AG04449 (cell line): Measurements from ENCODE around the gene TOX2.

ENCODE experiments used
- CTCF ChIA-PET: fragments of 350-600 bp; formaldehyde crosslinking; extraction: SDS; loops from one replicate; lab custom pipeline; 2021; ENCODE audit warnings: antibody characterized with exemption; lab: Yijun Ruan, JAX
- POLR2A ChIA-PET: fragments of 400-600, 350-600 bp; formaldehyde crosslinking; extraction: SDS; loops from one replicate; lab custom pipeline; 2020; ENCODE audit warnings: antibody characterized with exemption, inconsistent platforms; lab: Yijun Ruan, JAX
- DNase-seq: peaks from one replicate; pipeline ENCODE4 v3.0.0-alpha.2; 2010; ENCODE audit warnings: low read depth, low spot score
- H3K4me3 ChIP-seq: 2 replicates; pipeline ENCODE4 v1.5.1; 2011; ENCODE audit warnings: low read depth, mild to moderate bottlenecking, control low read depth, low read length
- CTCF ChIP-seq: IDR thresholded peaks from one replicate; pipeline ENCODE4 v1.5.1; 2011; ENCODE audit warnings: mild to moderate bottlenecking, moderate library complexity, low read length, control low read depth, inconsistent platforms; ENCODE audit not compliant: insufficient read depth; ENCODE audit errors: missing control alignments

The TOX2 gene

GRCh38 chr20:44073011-44073674 is 158.5 kb downstream of the TOX2 start:
- no peak for TF ChIP-seq CTCF
- DNase-seq, result no peak
- ChIA-PET CTCF (interaction anchor here (2.6 kb wide), 1 partner anchor 8 kb away, joined by 13 read pairs; no protein-coding TSS in a partner anchor), POLR2A (no interaction called here)
- no peak overlapping the region for H3K4me3 ChIP-seq

- POLR2A ChIA-PET, result no interaction called here
- no peak overlapping the region for H3K4me3 ChIP-seq
- CTCF ChIA-PET, result interaction anchor here (1.3 to 19.5 kb wide), 3 partner anchors 35 to 327 kb away, joined by 3 to 453 read pairs (median 5); no protein-coding TSS in a partner anchor
- no peak for TF ChIP-seq CTCF
- DNase-seq, result no peak
Measured at GRCh38 chr20:44073675-44074071, 159.0 kb downstream of the TOX2 start.

- peak; percentile 17 for DNase-seq
- ChIA-PET POLR2A (interaction anchor here (0.7 kb wide), 1 partner anchor 34 kb away, joined by 3 read pairs; no protein-coding TSS in a partner anchor), CTCF (interaction anchor here (1.3 to 19.5 kb wide), 4 partner anchors 35 to 327 kb away, joined by 3 to 453 read pairs (median 4); no protein-coding TSS in a partner anchor)
- TF ChIP-seq CTCF, result no peak
- H3K4me3 ChIP-seq, result no peak overlapping the region
Measured at GRCh38 chr20:44074252-44075151, 159.8 kb downstream of the TOX2 start.

- ChIA-PET POLR2A (no interaction called here), CTCF (interaction anchor here (1.3 to 19.5 kb wide), 4 partner anchors 36 to 328 kb away, joined by 3 to 453 read pairs (median 4); no protein-coding TSS in a partner anchor)
- TF ChIP-seq CTCF, result no peak
- DNase-seq, result no peak
- no peak overlapping the region for H3K4me3 ChIP-seq
Measured at GRCh38 chr20:44075191-44075949, 160.7 kb downstream of the TOX2 start.

- no peak overlapping the region for H3K4me3 ChIP-seq
- ChIA-PET CTCF (interaction anchor here (1.5 to 19.5 kb wide), 2 partner anchors 321 to 329 kb away, joined by 3 to 453 read pairs; no protein-coding TSS in a partner anchor), POLR2A (no interaction called here)
- no peak for TF ChIP-seq CTCF
- DNase-seq, result no peak
Measured at GRCh38 chr20:44075950-44076232, 161.2 kb downstream of the TOX2 start.
